Measurements from ENCODE around the gene ICA1L.
A peak's percentile ranks its signal among the peaks of the same experiment; 100 is the strongest.

The ICA1L gene

GRCh38 chr2:202780514-202781021, 91.0 kb downstream of the ICA1L start:
- no peak for DNase-seq

GRCh38 chr2:202778217-202778616, 93.3 kb downstream of the ICA1L start:
- no peak for DNase-seq

- DNase-seq, result no peak
Measured at GRCh38 chr2:202774104-202774503, 97.5 kb downstream of the ICA1L start.

GRCh38 chr2:202773301-202773973, 98.1 kb downstream of the ICA1L start:
- DNase-seq, result no peak

- DNase-seq, result no peak
Measured at GRCh38 chr2:202771741-202772460, 99.7 kb downstream of the ICA1L start.

GRCh38 chr2:202771336-202771735, 100.2 kb downstream of the ICA1L start:
- DNase-seq, result no peak

- no peak for DNase-seq
Measured at GRCh38 chr2:202769201-202769600, 102.4 kb downstream of the ICA1L start.

GRCh38 chr2:202768273-202768672, 103.3 kb downstream of the ICA1L start:
- DNase-seq, result no peak

- DNase-seq, result no peak
Measured at GRCh38 chr2:202765436-202765835, 106.1 kb downstream of the ICA1L start.

- DNase-seq, result no peak
Measured at GRCh38 chr2:202764991-202765390, 106.6 kb downstream of the ICA1L start.

GRCh38 chr2:202763916-202764315, 107.7 kb downstream of the ICA1L start:
- no peak for DNase-seq

GRCh38 chr2:202762556-202762955, 109.0 kb downstream of the ICA1L start:
- peak; percentile 5 to 24 for DNase-seq

GRCh38 chr2:202760848-202761247, 110.7 kb downstream of the ICA1L start:
- no peak for DNase-seq

- no peak for DNase-seq
Measured at GRCh38 chr2:202758604-202759003, 113.0 kb downstream of the ICA1L start.

GRCh38 chr2:202758128-202758527, 113.4 kb downstream of the ICA1L start:
- DNase-seq, result no peak

GRCh38 chr2:202757339-202757738, 114.2 kb downstream of the ICA1L start:
- DNase-seq, result no peak

- DNase-seq, result no peak
Measured at GRCh38 chr2:202756598-202756997, 115.0 kb downstream of the ICA1L start.

- DNase-seq, result no peak
Measured at GRCh38 chr2:202754936-202755335, 116.6 kb downstream of the ICA1L start.

- DNase-seq, result no peak
Measured at GRCh38 chr2:202752071-202752470, 119.5 kb downstream of the ICA1L start.

GRCh38 chr2:202750763-202751427, 120.7 kb downstream of the ICA1L start:
- DNase-seq, result no peak

GRCh38 chr2:202749477-202749876, 122.1 kb downstream of the ICA1L start:
- no peak for DNase-seq

GRCh38 chr2:202743613-202744012, 128.0 kb downstream of the ICA1L start:
- DNase-seq, result no peak

GRCh38 chr2:202736826-202737225, 134.7 kb downstream of the ICA1L start:
- DNase-seq, result no peak

GRCh38 chr2:202726070-202726469, 145.5 kb downstream of the ICA1L start:
- no peak for DNase-seq

Data from CD4-positive, alpha-beta T cell treated with Interferon alpha-2 for 1 hour (primary cell).